GM19025 (cell line): ENCODE data around the gene NCAPG.
"Not testable (repeated sequence)": the region's sequence is repeated elsewhere in the genome, so short reads cannot be mapped to it uniquely, and the experiment has no call there.

Source experiments
- ATAC-seq: cut with Tn5 transposase; IDR thresholded peaks from one replicate; pipeline ENCODE4 v1.9.1; 2021; ENCODE audit warnings: mild to moderate bottlenecking, low read depth, moderate library complexity; ENCODE audit not compliant: unreplicated experiment

Gene NCAPG

DNA sequence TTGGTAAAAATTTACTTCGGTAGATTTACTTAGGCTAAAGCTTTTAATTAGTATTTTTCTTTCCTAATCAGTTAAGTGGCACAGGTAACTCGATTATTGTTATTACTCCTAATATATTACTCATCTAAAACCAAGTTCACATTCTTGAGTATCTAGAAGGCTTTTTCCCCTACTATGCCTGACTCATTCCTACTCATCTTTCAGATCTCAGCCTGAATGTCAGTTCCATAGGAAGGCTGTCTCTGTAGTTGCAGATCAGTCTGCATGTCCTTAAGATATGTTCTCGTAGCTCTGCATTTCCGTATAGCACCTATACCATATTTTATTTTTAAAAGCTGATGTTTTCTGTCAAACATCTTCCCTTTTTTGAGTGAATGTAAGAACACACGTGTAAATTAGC, 23.5 kb upstream of the NCAPG start:
- no peak for ATAC-seq

DNA sequence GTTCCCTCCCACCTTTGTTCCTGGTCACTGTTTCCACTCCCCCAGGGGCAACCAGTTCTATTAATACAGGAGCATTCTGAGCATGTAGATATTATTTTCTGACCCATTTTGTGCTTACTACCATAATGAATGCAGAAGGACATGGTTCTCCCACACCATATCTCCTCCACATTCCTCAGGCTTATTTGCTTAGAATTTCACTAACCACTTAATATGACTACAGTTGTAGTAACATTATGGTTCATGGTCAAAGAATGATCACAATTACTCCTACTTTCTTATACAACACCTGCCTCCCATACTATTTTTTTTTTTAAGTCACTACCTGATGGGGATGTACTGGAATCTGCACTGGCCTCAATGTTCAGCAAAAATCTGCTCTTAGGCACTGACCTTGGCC, 21.8 kb upstream of the NCAPG start:
- no peak for ATAC-seq

GRCh38 chr4:17794730-17795129, 16.0 kb upstream of the NCAPG start:
- no peak for ATAC-seq

DNA sequence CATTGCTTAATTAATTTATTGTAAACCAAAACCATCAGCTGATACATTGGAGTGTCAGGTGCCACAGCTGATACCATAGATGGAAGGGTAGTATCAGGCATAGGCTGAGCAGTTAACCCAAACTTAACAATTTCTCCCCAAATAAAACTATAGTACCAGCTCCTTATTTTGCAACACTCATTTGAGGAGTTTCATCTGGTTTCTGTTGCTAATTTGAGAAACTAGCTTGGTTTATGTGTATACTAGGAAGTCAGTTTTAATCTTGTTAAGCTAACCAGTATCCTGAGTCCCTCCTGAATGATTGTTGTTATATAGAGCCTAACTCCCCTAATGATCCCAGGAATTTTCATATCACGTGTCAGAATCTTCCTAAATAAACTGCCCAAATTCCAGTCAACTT, 13.0 kb upstream of the NCAPG start:
- no peak for ATAC-seq

DNA sequence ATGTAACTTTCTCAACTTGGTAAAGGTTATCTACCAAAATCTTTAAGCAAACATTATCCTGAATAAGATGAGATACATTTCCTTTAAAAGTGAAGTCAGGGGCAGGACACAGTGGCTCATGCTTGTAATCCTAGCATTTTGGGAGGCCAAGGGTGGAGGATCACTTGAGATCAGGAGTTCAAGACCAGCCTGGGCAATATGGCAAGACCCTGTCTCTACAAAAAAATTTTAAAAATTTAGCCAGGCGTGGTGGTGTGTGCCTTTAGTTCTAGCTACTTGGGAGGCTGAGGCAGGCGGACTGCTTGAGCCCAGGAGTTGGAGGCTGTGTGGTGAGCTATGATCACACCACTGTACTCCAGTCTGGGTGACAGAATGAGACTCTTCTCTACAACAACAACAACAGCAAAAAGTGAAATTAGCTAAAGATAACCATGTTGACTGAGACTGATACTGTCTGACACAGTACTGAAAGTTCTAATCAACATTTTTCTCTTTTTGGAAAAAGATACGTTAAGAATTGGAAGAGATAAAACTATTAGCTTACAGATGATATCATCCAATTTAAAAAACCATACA, 5.1 kb upstream of the NCAPG start:
- no peak for ATAC-seq

- ATAC-seq: no peak
These were observed 3.3 kb upstream of the NCAPG start for GRCh38 chr4:17807446-17807845.

- no peak for ATAC-seq
These were observed 1.1 kb upstream of the NCAPG start for GRCh38 chr4:17809667-17810066.

DNA sequence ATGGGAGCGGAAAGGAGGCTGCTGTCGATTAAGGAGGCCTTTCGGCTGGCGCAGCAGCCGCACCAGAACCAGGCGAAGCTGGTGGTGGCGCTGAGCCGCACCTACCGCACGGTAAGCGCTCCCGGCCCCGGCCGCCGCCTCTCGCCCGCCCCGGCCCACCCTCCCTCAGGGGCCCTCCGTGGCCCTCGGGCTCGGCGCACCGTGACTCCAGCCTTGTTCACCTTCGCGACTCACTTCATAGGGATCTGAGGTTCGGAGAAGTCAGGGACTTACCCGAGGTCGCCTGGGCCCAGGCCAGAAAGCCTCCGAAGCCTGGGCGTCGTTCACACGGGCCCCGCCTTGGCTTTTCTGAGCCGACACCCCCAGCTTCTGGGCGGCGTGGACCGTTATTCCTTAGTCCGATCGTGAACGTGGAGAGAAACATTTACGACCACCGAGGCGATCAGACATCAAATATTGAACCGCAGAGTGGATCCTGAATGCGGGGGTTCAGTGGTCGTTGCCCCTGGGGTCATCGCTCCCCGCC, 362 bp downstream of the NCAPG start:
- peak; percentile 25 for ATAC-seq

GRCh38 chr4:17812125-17812524, 1.3 kb downstream of the NCAPG start:
- ATAC-seq: no peak

DNA sequence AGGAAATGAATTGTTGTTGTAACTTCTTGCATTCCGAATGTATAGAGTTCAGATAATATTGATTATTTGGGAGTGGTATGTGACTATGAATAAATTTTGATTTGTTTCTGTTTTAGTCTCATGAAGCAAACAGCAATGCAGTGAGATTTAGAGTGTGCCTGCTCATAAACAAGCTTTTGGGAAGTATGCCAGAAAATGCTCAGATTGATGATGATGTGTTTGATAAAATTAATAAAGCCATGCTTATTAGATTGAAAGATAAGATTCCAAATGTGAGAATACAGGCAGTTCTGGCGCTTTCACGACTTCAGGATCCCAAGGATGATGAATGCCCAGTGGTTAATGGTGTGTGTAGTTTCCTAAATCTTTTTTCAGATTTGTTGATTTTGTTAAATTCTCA, 2.0 kb downstream of the NCAPG start:
- no peak for ATAC-seq

GRCh38 chr4:17814140-17814539, 3.4 kb downstream of the NCAPG start:
- ATAC-seq: no peak

- no peak for ATAC-seq
These were observed 5.4 kb downstream of the NCAPG start for GRCh38 chr4:17816142-17816541.

GRCh38 chr4:17817027-17817426, 6.2 kb downstream of the NCAPG start:
- ATAC-seq: peak; percentile 75

DNA sequence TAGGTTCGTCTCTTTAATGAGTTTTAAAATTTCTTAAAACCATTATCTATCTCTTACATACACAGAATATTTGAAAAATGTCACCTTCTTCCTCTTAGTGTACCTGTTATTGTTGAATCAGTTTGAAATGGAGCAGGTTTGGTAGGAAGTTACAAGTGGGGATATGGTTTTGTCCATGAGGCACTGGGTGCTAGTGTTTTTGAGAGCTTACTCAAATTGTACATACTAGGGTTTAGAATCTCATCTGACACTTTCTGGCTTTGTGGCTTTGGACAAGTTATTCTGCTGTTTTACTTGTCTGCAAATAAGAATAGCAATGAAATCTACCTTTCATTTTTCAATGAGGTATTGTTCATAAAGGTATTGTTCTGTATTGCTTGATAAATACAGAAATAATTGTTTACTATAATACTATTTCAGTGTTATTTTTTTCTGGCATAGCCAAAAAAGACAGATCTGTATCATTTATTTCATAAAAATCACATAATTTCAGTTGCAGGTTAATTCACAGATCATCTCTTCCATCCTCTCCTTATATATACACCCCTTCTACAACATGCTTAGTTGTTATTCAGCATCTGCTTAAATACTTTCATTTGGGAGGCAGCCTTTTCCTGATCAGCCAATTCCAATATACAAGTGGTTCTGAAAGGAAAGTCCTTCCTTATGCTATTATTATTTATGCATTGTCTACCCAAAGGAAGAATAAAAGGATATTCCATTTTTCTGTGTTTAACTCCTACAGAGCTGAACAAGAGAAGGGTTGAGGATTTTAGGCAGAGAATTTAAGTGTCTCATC, 13.3 kb downstream of the NCAPG start:
- ATAC-seq: no peak

- no peak for ATAC-seq
These were observed 35.5 kb downstream of the NCAPG start for GRCh38 chr4:17846266-17846665.

- ATAC-seq: not testable (repeated sequence)
These were observed 39.5 kb downstream of the NCAPG start for GRCh38 chr4:17850295-17850694.

- ATAC-seq: no peak
These were observed 41.2 kb downstream of the NCAPG start for GRCh38 chr4:17851959-17852358.

DNA sequence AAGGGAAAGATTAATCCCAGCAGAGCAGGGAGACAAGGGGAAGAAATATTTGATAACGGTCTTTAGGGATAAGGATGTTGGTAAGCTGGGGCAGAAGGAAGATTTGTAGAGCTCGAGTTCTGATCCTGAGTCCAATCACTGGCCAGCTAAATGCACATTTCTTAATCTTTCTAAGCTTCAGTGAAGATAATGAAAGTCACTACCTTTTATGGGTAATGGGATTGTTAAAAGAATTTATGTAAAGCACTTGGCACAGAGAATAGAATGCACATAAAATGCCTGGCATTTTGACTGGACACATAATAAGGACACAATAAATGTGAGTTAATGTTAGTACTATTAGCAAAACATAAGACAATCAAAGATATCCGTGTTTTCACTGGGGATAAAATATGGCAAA, 43.3 kb downstream of the NCAPG start:
- no peak for ATAC-seq

- no peak for ATAC-seq
These were observed 49.1 kb downstream of the NCAPG start for GRCh38 chr4:17859793-17860406.

- ATAC-seq: not testable (repeated sequence)
These were observed 51.1 kb downstream of the NCAPG start for GRCh38 chr4:17861906-17862305.

- no peak for ATAC-seq
These were observed 55.1 kb downstream of the NCAPG start for GRCh38 chr4:17865866-17866363.
